HEK293 (cell line): Measurements from ENCODE around the gene CFAP410.
A peak's percentile ranks its signal among the peaks of the same experiment; 100 is the strongest.

Experiments used
- CTCF ChIA-PET: fragments of 350-600 bp; formaldehyde crosslinking; extraction: SDS; loops from one replicate; lab custom pipeline; 2021; ENCODE audit warnings: antibody characterized with exemption; lab: Yijun Ruan, JAX
- POLR2A ChIA-PET: fragments of 300-600 bp; formaldehyde crosslinking; extraction: SDS; loops from one replicate; lab custom pipeline; 2020; ENCODE audit warnings: antibody characterized with exemption, inconsistent platforms; lab: Yijun Ruan, JAX
- H3K27ac ChIP-seq: fragments of 200-500 bp; sonication (Bioruptor generic); 2 replicates; pipeline ENCODE4 v1.5.1; 2014; ENCODE audit warnings: low read depth, low read length, control low read depth, inconsistent platforms; ENCODE audit errors: extremely low read depth
- H3K36me3 ChIP-seq, 2 experiments: fragments of 200-500 bp in 1 of 2; sonication (Bioruptor generic) in 1 of 2; 1 replicate in 1 of 2; 2 replicates in 1 of 2; pipeline ENCODE4 v1.5.1; 2014 to 2017; ENCODE audit warnings: inconsistent platforms in 2 of 2, low read length in 2 of 2; ENCODE audit not compliant: control insufficient read depth in 2 of 2, insufficient read depth in 1 of 2
- H3K4me1 ChIP-seq: fragments of 200-500 bp; sonication (Bioruptor generic); 2 replicates; pipeline ENCODE4 v1.5.1; 2014; ENCODE audit warnings: mild to moderate bottlenecking, low read length, inconsistent platforms; ENCODE audit not compliant: control insufficient read depth, insufficient read depth
- H3K4me3 ChIP-seq: 2 replicates; pipeline ENCODE4 v1.5.1; 2011; ENCODE audit warnings: low read depth, mild to moderate bottlenecking, control low read depth, low read length, moderate library complexity
- H3K9me3 ChIP-seq: fragments of 200-500 bp; sonication (Bioruptor generic); 2 replicates; pipeline ENCODE4 v1.5.1; 2014; ENCODE audit warnings: low read depth, low read length, inconsistent platforms; ENCODE audit not compliant: control insufficient read depth, insufficient read depth
- ATF2 ChIP-seq: fragments of 450-650 bp; formaldehyde crosslinking; IDR thresholded peaks from 2 replicates; pipeline ENCODE4 v1.5.1; 2016; ENCODE audit warnings: missing biosample characterization, missing genetic modification characterization, low read depth
- EGR2 ChIP-seq: fragments of 450-650 bp; formaldehyde crosslinking; IDR thresholded peaks from 2 replicates; pipeline ENCODE4 v1.5.1; 2016; ENCODE audit warnings: low read depth, missing biosample characterization, missing genetic modification characterization
- GLIS2 ChIP-seq: fragments of 450-650 bp; formaldehyde crosslinking; IDR thresholded peaks from 2 replicates; pipeline ENCODE4 v1.5.1; 2016; ENCODE audit warnings: missing biosample characterization, missing genetic modification characterization
- HOXA7 ChIP-seq: sonication (generic); formaldehyde crosslinking; IDR thresholded peaks from 2 replicates; pipeline ENCODE4 v1.8.1; 2022; ENCODE audit warnings: missing genetic modification reagents, borderline replicate concordance
- KLF7 ChIP-seq: fragments of 450-650 bp; formaldehyde crosslinking; IDR thresholded peaks from 2 replicates; pipeline ENCODE4 v1.5.1; 2016; ENCODE audit warnings: missing biosample characterization, missing genetic modification characterization, borderline replicate concordance
- MEIS1 ChIP-seq: sonication (generic); formaldehyde crosslinking; IDR thresholded peaks from 2 replicates; pipeline ENCODE4 v1.8.1; 2022; ENCODE audit warnings: missing genetic modification reagents, mild to moderate bottlenecking, borderline replicate concordance
- MYNN ChIP-seq: fragments of 450-650 bp; formaldehyde crosslinking; IDR thresholded peaks from 2 replicates; pipeline ENCODE4 v1.5.1; 2016; ENCODE audit warnings: missing biosample characterization, missing genetic modification characterization, borderline replicate concordance
- PATZ1 ChIP-seq: fragments of 450-650 bp; formaldehyde crosslinking; IDR thresholded peaks from 2 replicates; pipeline ENCODE4 v1.5.1; 2016; ENCODE audit warnings: missing biosample characterization, missing genetic modification characterization
- SP7 ChIP-seq: fragments of 450-650 bp; formaldehyde crosslinking; IDR thresholded peaks from 2 replicates; pipeline ENCODE4 v1.5.1; 2016; ENCODE audit warnings: missing biosample characterization, missing genetic modification characterization
- WT1 ChIP-seq: fragments of 450-650 bp; formaldehyde crosslinking; IDR thresholded peaks from 2 replicates; pipeline ENCODE4 v1.5.1; 2016; ENCODE audit warnings: missing biosample characterization, missing genetic modification characterization
- ZFHX2 ChIP-seq: fragments of 450-650 bp; formaldehyde crosslinking; conservative IDR thresholded peaks from 2 replicates; pipeline ENCODE4 v1.5.1; 2016; ENCODE audit warnings: missing biosample characterization, missing genetic modification characterization
- ZNF280C ChIP-seq: fragments of 450-650 bp; formaldehyde crosslinking; IDR thresholded peaks from 2 replicates; pipeline ENCODE4 v1.5.1; 2016; ENCODE audit warnings: missing biosample characterization, missing genetic modification characterization
- ZNF280D ChIP-seq: fragments of 450-650 bp; formaldehyde crosslinking; IDR thresholded peaks from 2 replicates; pipeline ENCODE4 v1.5.1; 2016; ENCODE audit warnings: missing biosample characterization, missing genetic modification characterization
- ZNF324 ChIP-seq: fragments of 450-650 bp; formaldehyde crosslinking; IDR thresholded peaks from 2 replicates; pipeline ENCODE4 v1.5.1; 2016; ENCODE audit warnings: missing biosample characterization, missing genetic modification characterization
- ZNF354C ChIP-seq: fragments of 450-650 bp; formaldehyde crosslinking; IDR thresholded peaks from 2 replicates; pipeline ENCODE4 v1.5.1; 2016; ENCODE audit warnings: missing biosample characterization, missing genetic modification characterization, low read depth, borderline replicate concordance
- ZNF423 ChIP-seq: fragments of 450-650 bp; formaldehyde crosslinking; IDR thresholded peaks from 2 replicates; pipeline ENCODE4 v1.5.1; 2016; ENCODE audit warnings: missing biosample characterization, missing genetic modification characterization
- ZNF501 ChIP-seq: fragments of 450-650 bp; formaldehyde crosslinking; IDR thresholded peaks from 2 replicates; pipeline ENCODE4 v1.5.1; 2016; ENCODE audit warnings: missing biosample characterization, missing genetic modification characterization
- ZNF548 ChIP-seq: fragments of 450-650 bp; formaldehyde crosslinking; IDR thresholded peaks from 2 replicates; pipeline ENCODE4 v1.5.1; 2016; ENCODE audit warnings: missing biosample characterization, missing genetic modification characterization
- ZNF555 ChIP-seq: fragments of 450-650 bp; formaldehyde crosslinking; conservative IDR thresholded peaks from 2 replicates; pipeline ENCODE4 v1.5.1; 2017; ENCODE audit warnings: missing biosample characterization, mild to moderate bottlenecking, missing genetic modification characterization, inconsistent platforms
- ZNF571 ChIP-seq: fragments of 450-650 bp; formaldehyde crosslinking; IDR thresholded peaks from 2 replicates; pipeline ENCODE4 v1.5.0; 2017; ENCODE audit warnings: missing biosample characterization, missing genetic modification characterization
- ZNF585B ChIP-seq: fragments of 450-650 bp; formaldehyde crosslinking; IDR thresholded peaks from 2 replicates; pipeline ENCODE4 v1.5.1; 2016; ENCODE audit warnings: missing biosample characterization, missing genetic modification characterization
- ZNF777 ChIP-seq: fragments of 450-650 bp; formaldehyde crosslinking; IDR thresholded peaks from 2 replicates; pipeline ENCODE4 v1.5.1; 2017; ENCODE audit warnings: missing biosample characterization, missing genetic modification characterization, borderline replicate concordance
- ZSCAN23 ChIP-seq: fragments of 450-650 bp; formaldehyde crosslinking; IDR thresholded peaks from 2 replicates; pipeline ENCODE4 v1.5.1; 2016; ENCODE audit warnings: missing biosample characterization, missing genetic modification characterization

CFAP410 gene

GRCh38 chr21:44368711-44369446, 29.7 kb upstream of the CFAP410 start:
- no peak overlapping the region for H3K4me3 ChIP-seq
- no peak overlapping the region for H3K27ac ChIP-seq
- no peaks in the 10 kb centered on the region for H3K4me1 ChIP-seq
- TF ChIP-seq ZFHX2 (tag by site-specific recombination) (peak; percentile 79), KLF7 (tag by site-specific recombination) (no peak), ZNF423 (peak; percentile 41; the same call in 1 of the 2 replicates), ZNF280C (tag by site-specific recombination) (no peak), GLIS2 (tag by site-specific recombination) (peak; percentile 69), PATZ1 (tag by site-specific recombination) (peak; percentile 43; the same call in 1 of the 2 replicates), ZNF280D (no peak), EGR2 (tag by site-specific recombination) (peak; percentile 68), MEIS1 (CRISPR knock-in tag) (no peak), SP7 (no peak)
- H3K36me3 ChIP-seq: no peaks in the 10 kb centered on the region
- H3K9me3 ChIP-seq: no peaks in the 10 kb centered on the region
- CTCF ChIA-PET: interaction anchor here (1.2 kb wide), 1 partner anchor 8 kb away, joined by 4 read pairs; no protein-coding TSS in a partner anchor
- POLR2A ChIA-PET: no interaction called here

- Histone ChIP-seq H3K36me3 (no peaks in the 10 kb centered on the region), H3K27ac (no peak overlapping the region), H3K4me3 (no peak overlapping the region), H3K9me3 (no peaks in the 10 kb centered on the region), H3K4me1 (no peaks in the 10 kb centered on the region)
- CTCF ChIA-PET: interaction anchor here (0.7 kb wide), 1 partner anchor 297 kb away, joined by 6 read pairs; no protein-coding TSS in a partner anchor
- POLR2A ChIA-PET: no interaction called here
- TF ChIP-seq WT1 (no peak), ZNF777 (tag by site-specific recombination) (no peak), HOXA7 (CRISPR knock-in tag) (no peak), ZNF585B (tag by site-specific recombination) (no peak), ZNF555 (no peak), ZNF501 (tag by site-specific recombination) (no peak), MYNN (tag by site-specific recombination) (no peak), ZNF571 (no peak), ZSCAN23 (no peak), ZNF548 (no peak), ZNF324 (tag by site-specific recombination) (no peak), ATF2 (no peak), ZNF354C (no peak), ZNF280C (tag by site-specific recombination) (no peak)
Measured at GRCh38 chr21:44366586-44367211, 27.5 kb upstream of the CFAP410 start.
